ENCODE measurements around the gene ID2.

The ID2 gene

GRCh38 chr2:8648441-8649213 lies 33.2 kb upstream of the ID2 start:
- DNase-seq, result no peak

- DNase-seq, result no peak
These were observed 32.1 kb upstream of the ID2 start for GRCh38 chr2:8649718-8650117.

- DNase-seq, result no peak
These were observed 31.6 kb upstream of the ID2 start for GRCh38 chr2:8650256-8650655.

GRCh38 chr2:8652774-8653426 lies 29.0 kb upstream of the ID2 start:
- DNase-seq, result no peak

GRCh38 chr2:8653485-8653884 lies 28.4 kb upstream of the ID2 start:
- DNase-seq, result no peak

GRCh38 chr2:8654041-8654440 lies 27.8 kb upstream of the ID2 start:
- no peak for DNase-seq

GRCh38 chr2:8654483-8654882 lies 27.4 kb upstream of the ID2 start:
- no peak for DNase-seq

- DNase-seq, result no peak
These were observed 25.7 kb upstream of the ID2 start for GRCh38 chr2:8656160-8656641.

GRCh38 chr2:8656811-8657210 lies 25.0 kb upstream of the ID2 start:
- DNase-seq, result no peak

- no peak for DNase-seq
These were observed 24.3 kb upstream of the ID2 start for GRCh38 chr2:8657423-8658062.

GRCh38 chr2:8658064-8658862 lies 23.6 kb upstream of the ID2 start:
- no peak for DNase-seq

- no peak for DNase-seq
These were observed 22.6 kb upstream of the ID2 start for GRCh38 chr2:8659092-8659734.

GRCh38 chr2:8659735-8660492 lies 21.9 kb upstream of the ID2 start:
- DNase-seq, result no peak

- DNase-seq, result no peak
These were observed 20.6 kb upstream of the ID2 start for GRCh38 chr2:8661235-8661634.

GRCh38 chr2:8661736-8662135 lies 20.1 kb upstream of the ID2 start:
- DNase-seq, result no peak

GRCh38 chr2:8662239-8662879 lies 19.5 kb upstream of the ID2 start:
- no peak for DNase-seq

GRCh38 chr2:8663997-8664396 lies 17.9 kb upstream of the ID2 start:
- DNase-seq, result no peak

GRCh38 chr2:8666581-8666980 lies 15.3 kb upstream of the ID2 start:
- no peak for DNase-seq

GRCh38 chr2:8667896-8668512 lies 13.9 kb upstream of the ID2 start:
- DNase-seq, result no peak

GRCh38 chr2:8669157-8669817 lies 12.6 kb upstream of the ID2 start:
- no peak for DNase-seq
